Measurements from ENCODE around the gene YOD1.

- TF ChIP-seq, protein P1, sequence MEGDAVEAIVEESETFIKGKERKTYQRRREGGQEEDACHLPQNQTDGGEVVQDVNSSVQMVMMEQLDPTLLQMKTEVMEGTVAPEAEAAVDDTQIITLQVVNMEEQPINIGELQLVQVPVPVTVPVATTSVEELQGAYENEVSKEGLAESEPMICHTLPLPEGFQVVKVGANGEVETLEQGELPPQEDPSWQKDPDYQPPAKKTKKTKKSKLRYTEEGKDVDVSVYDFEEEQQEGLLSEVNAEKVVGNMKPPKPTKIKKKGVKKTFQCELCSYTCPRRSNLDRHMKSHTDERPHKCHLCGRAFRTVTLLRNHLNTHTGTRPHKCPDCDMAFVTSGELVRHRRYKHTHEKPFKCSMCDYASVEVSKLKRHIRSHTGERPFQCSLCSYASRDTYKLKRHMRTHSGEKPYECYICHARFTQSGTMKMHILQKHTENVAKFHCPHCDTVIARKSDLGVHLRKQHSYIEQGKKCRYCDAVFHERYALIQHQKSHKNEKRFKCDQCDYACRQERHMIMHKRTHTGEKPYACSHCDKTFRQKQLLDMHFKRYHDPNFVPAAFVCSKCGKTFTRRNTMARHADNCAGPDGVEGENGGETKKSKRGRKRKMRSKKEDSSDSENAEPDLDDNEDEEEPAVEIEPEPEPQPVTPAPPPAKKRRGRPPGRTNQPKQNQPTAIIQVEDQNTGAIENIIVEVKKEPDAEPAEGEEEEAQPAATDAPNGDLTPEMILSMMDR (IDR thresholded peaks at IDR 0.05; ENCODE audit: poor library complexity, severe bottlenecking) = no peak
- TF ChIP-seq TAF1 (IDR thresholded peaks at IDR 0.05; ENCODE audit: low read depth) (no peak), SMC3 (conservative IDR thresholded peaks at IDR 0.05; ENCODE audit: poor library complexity) (no peak), MXI1 (conservative IDR thresholded peaks at IDR 0.05; ENCODE audit: poor library complexity, severe bottlenecking) (no peak), RAD21 (conservative IDR thresholded peaks at IDR 0.05) (no peak)
Observed at GRCh38 chr1:207088701-207089626, 38.0 kb upstream of the YOD1 start, which contains the start of gene C4BPB.

All from neural cell (in vitro differentiated cells).